ENCODE measurements around the gene NUMB. TPM values are rescaled to one million over a fixed set of nuclear protein-coding genes. Genes with fewer than 3 reads are reported as not detected.

NUMB gene
- total and polyA plus RNA-seq, 2 of the 4 experiments (the other 2 are of a cell fraction), result 45.9 to 114 TPM

GRCh38 chr14:73261520-73262426 lies 196.6 kb downstream of the NUMB start:
- no TSS peak for BruUV-seq (replicated peaks)
- Histone ChIP-seq H3K4me1 (ENCODE audit: control insufficient read depth, insufficient read depth, low read length) (no peaks in the 10 kb centered on the region), H4K20me1 (ENCODE audit: insufficient read depth, low read length) (no peaks in the 10 kb centered on the region; the same call in 1 of the 2 replicates), H3K36me3 (ENCODE audit: control insufficient read depth, insufficient read depth, low read length) (no peaks in the 10 kb centered on the region), H3K4me2 (ENCODE audit: low read depth, low read length) (no peak overlapping the region), H2BK20ac (ENCODE audit: low read depth, low read length) (no peak overlapping the region), H3K4ac (ENCODE audit: low read depth, low read length) (no peak overlapping the region), H2BK5ac (ENCODE audit: low read depth, low read length, poor library complexity, severe bottlenecking) (no peak overlapping the region), H3K27ac (ENCODE audit: insufficient read depth, low read length) (no peak overlapping the region), H2AK5ac (ENCODE audit: low read depth, low read length) (no peak overlapping the region), H3K14ac (replicated peaks; ENCODE audit: low read depth, low read length) (no peak overlapping the region), H3K56ac (ENCODE audit: extremely low read depth, insufficient read depth, low read length) (no peak overlapping the region), H2BK120ac (ENCODE audit: low read depth, low read length) (no peak overlapping the region), H4K5ac (ENCODE audit: low read depth, low read length) (no peak overlapping the region), H3K9ac (ENCODE audit: low read depth, low read length) (no peak overlapping the region), H2BK15ac (ENCODE audit: low read depth, low read length) (no peak overlapping the region), H2AFZ (replicated peaks; ENCODE audit: low read length, poor library complexity) (no peak overlapping the region), H3K79me1 (ENCODE audit: low read depth in 1 of 2, low read length in 2 of 2) (no peaks in the 10 kb centered on the region), H3K4me3 (ENCODE audit: insufficient read depth, low read depth, low read length) (no peak overlapping the region), H4K8ac (ENCODE audit: low read depth in 2 of 2, low read length in 2 of 2) (no peak overlapping the region), H2AK9ac (replicated peaks; ENCODE audit: low read depth, low read length, poor library complexity) (peak overlapping the region; percentile 19), H3K9me1 (ENCODE audit: insufficient read depth, low read length) (no peaks in the 10 kb centered on the region), H3K18ac (ENCODE audit: low read depth, low read length) (no peak overlapping the region), H3K27me3 (ENCODE audit: control insufficient read depth, insufficient read depth, low read length) (no peaks in the 10 kb centered on the region; the same call in 1 of the 2 replicates), H3K9me3 (ENCODE audit: control insufficient read depth, insufficient read depth, low read length) (no peaks in the 10 kb centered on the region), H3K23ac (ENCODE audit: low read depth, low read length) (no peak overlapping the region), H4K91ac (ENCODE audit: insufficient read depth, low read depth, low read length) (no peak overlapping the region)
- TF ChIP-seq MAFK (IDR thresholded peaks at IDR 0.05; ENCODE audit: low read depth, low read length) (no peak), CTCF (conservative IDR thresholded peaks at IDR 0.05; ENCODE audit: low read depth, low read length) (no peak), FOS (IDR thresholded peaks at IDR 0.05; ENCODE audit: low read depth, low read length) (no peak), BHLHE40 (IDR thresholded peaks at IDR 0.05; ENCODE audit: low read depth, low read length) (no peak), RFX5 (IDR thresholded peaks at IDR 0.05; ENCODE audit: low read depth, low read length) (no peak), POLR2A (IDR thresholded peaks at IDR 0.05; ENCODE audit: low read depth, low read length) (no peak), RAD21 (IDR thresholded peaks at IDR 0.05; ENCODE audit: low read length) (no peak), RCOR1 (IDR thresholded peaks at IDR 0.05; ENCODE audit: insufficient replicate concordance, low read length) (no peak), CHD1 (IDR thresholded peaks at IDR 0.05; ENCODE audit: low read depth, low read length) (no peak)
- 89% methylated on average over 10 of the region's 15 CpGs; no CpG with 5 or more reads in 1 of the 2 experiments for WGBS, 2 experiments (ENCODE audit: extremely low coverage in 2 of 2, insufficient read length in 1 of 2)
- dilution Hi-C loops (cut with HindIII; ENCODE audit: low sequenced_read_pairs, unreplicated experiment) (no loop called here), in situ Hi-C loops (cut with MboI; ENCODE audit: low sequenced_read_pairs) (no loop called here), intact Hi-C loops (cut with micrococcal nuclease) (no loop called here)
- DNase-seq (no peak), ATAC-seq (ENCODE audit: low read depth) (no peak)
- POLR2A ChIA-PET (ENCODE audit: unreplicated experiment), result no interaction called here
- CTCF ChIA-PET, result no interaction called here

Data from IMR-90 (cell line).